Sigmoid colon (tissue), 4 donors: ENCODE results near the gene PDCD4.

Source experiments
- CTCF ChIP-seq, 4 experiments: fragments of 450-650 bp in 3 of 4; fragments of 200-600 bp in 1 of 4; IDR thresholded peaks; one replicate each; pipeline ENCODE4 v1.5.1; 2016 to 2019; ENCODE audit warnings: antibody characterized with exemption in 4 of 4, mild to moderate bottlenecking in 3 of 4, moderate library complexity in 2 of 4
- EP300 ChIP-seq, 4 donors: sonication (generic); formaldehyde crosslinking; IDR thresholded peaks; one replicate each; pipeline ENCODE4 v1.6.1; 2017; ENCODE audit warnings: antibody characterized with exemption in 4 of 4

GRCh38 chr10:110824152-110824441, 47.6 kb upstream of the PDCD4 start:
- TF ChIP-seq CTCF (IDR thresholded peaks at IDR 0.05) (no peak), EP300 (IDR thresholded peaks at IDR 0.05) (no peak)
